Gastrocnemius medialis (tissue), 4 donors: ENCODE measurements around the gene CTRB2. TPM values are rescaled to one million over a fixed set of nuclear protein-coding genes. Genes with fewer than 3 reads are reported as not detected.

Experiments used
- ATAC-seq, 2 donors: fragments of 150-250 bp; one replicate each; pipeline ENCODE4 v1.9.1; 2016
- DNase-seq, 2 donors: peaks; one replicate each; pipeline ENCODE4 v3.0.0-alpha.2; 2019
- H3K27ac ChIP-seq, 4 donors: fragments of 200-600 bp; sonication (generic); 1 replicate in 1 of 4; 2 replicates in 3 of 4; pipeline ENCODE4 v1.5.1; 2016 to 2018; ENCODE audit warnings: mild to moderate bottlenecking in 2 of 4, moderate library complexity in 1 of 4
- H3K27me3 ChIP-seq, 3 donors: fragments of 200-600 bp; sonication (generic) in 2 of 3; 1 replicate in 1 of 3; 2 replicates in 2 of 3; pipeline versions ENCODE4 v1.5.1 to v1.6.0; 2016 to 2019; ENCODE audit warnings: mild to moderate bottlenecking in 1 of 3, moderate library complexity in 1 of 3
- H3K36me3 ChIP-seq, 2 donors: fragments of 200-600 bp; sonication (generic) in 1 of 2; one replicate each; pipeline ENCODE4 v1.5.1; 2017 to 2018
- H3K4me1 ChIP-seq, 2 donors: fragments of 200-600 bp; sonication (generic) in 1 of 2; one replicate each; pipeline ENCODE4 v1.5.1; 2016 to 2017; ENCODE audit warnings: mild to moderate bottlenecking in 2 of 2
- H3K4me3 ChIP-seq, 4 donors: fragments of 200-600 bp; sonication (generic) in 3 of 4; 1 replicate in 1 of 4; 2 replicates in 3 of 4; pipeline ENCODE4 v1.5.1; 2016 to 2019; ENCODE audit warnings: mild to moderate bottlenecking in 2 of 4
- H3K9me3 ChIP-seq, 3 donors: fragments of 200-600 bp; sonication (generic) in 2 of 3; 1 replicate in 1 of 3; 2 replicates in 2 of 3; pipeline ENCODE4 v1.5.1; 2016 to 2019
- POLR2A ChIP-seq, 2 donors: fragments of 450-650 bp; IDR thresholded peaks; one replicate each; pipeline ENCODE4 v1.6.1; 2017; ENCODE audit warnings: antibody characterized with exemption in 2 of 2, mild to moderate bottlenecking in 2 of 2, moderate library complexity in 2 of 2
- in situ Hi-C, 4 donors: fragments of 200-750 bp; cut with MboI; loops; one replicate each; pipeline versions ENCODE4 v1.15.0 to v1.8.0; 2017; ENCODE audit warnings: low sequenced_read_pairs in 4 of 4
- intact Hi-C: fragments of 100-400 bp; cut with DNase I; formaldehyde crosslinking; loops from one replicate; pipeline ENCODE4 v1.15.1; 2023; ENCODE audit warnings: low total_unique reads
- total RNA-seq, 4 donors: library from RNA; depleted of rRNA; stranded (reverse); fragments of >200 nt; gene quantifications; one replicate each; pipeline versions ENCODE4 v1.1.0 to v1.2.3, GENCODE V29; 2016
- TF ChIP-seq, protein P1 (sequence below), 5 experiments: fragments of 450-650 bp in 3 of 5; fragments of 200-600 bp in 2 of 5; sonication (generic) in 2 of 5; IDR thresholded peaks in 4 of 5; conservative IDR thresholded peaks in 1 of 5; 1 replicate in 4 of 5; 2 replicates in 1 of 5; pipeline ENCODE4 v1.5.1; 2016 to 2019; ENCODE audit warnings: antibody characterized with exemption in 5 of 5, mild to moderate bottlenecking in 3 of 5, moderate library complexity in 3 of 5

Gene CTRB2
- total RNA-seq, 4 donors from 2014 or later, result 3.0 TPM; not detected in 3

DNA sequence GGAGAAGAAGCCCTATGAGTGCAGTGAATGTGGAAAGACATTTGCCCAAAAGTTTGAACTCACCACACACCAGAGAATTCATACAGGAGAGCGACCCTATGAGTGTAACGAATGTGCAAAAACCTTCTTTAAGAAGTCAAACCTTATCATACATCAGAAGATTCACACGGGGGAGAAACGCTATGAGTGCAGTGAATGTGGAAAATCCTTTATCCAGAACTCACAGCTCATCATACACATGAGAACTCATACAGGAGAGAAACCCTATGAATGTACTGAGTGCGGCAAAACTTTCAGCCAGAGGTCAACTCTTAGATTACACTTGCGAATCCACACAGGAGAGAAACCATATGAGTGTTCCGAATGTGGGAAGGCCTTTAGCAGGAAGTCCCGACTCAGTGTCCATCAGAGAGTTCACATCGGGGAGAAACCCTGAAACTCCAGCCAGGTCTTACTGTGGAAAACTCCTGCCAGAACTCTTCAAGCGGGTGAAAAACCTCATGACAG, 37.0 kb downstream of the CTRB2 start:
- Histone ChIP-seq H3K27ac (no peak overlapping the region), H3K36me3 (peaks cover 21 to 62% of the 10 kb centered on the region in 2 donors), H3K9me3 (peaks cover 0 to 29% (median 9%) of the 10 kb centered on the region in 3 donors), H3K4me1 (no peaks in the 10 kb centered on the region), H3K27me3 (no peaks in the 10 kb centered on the region), H3K4me3 (peak overlapping the region in 1 of 4 donors; percentile 18)
- TF ChIP-seq, protein P1, sequence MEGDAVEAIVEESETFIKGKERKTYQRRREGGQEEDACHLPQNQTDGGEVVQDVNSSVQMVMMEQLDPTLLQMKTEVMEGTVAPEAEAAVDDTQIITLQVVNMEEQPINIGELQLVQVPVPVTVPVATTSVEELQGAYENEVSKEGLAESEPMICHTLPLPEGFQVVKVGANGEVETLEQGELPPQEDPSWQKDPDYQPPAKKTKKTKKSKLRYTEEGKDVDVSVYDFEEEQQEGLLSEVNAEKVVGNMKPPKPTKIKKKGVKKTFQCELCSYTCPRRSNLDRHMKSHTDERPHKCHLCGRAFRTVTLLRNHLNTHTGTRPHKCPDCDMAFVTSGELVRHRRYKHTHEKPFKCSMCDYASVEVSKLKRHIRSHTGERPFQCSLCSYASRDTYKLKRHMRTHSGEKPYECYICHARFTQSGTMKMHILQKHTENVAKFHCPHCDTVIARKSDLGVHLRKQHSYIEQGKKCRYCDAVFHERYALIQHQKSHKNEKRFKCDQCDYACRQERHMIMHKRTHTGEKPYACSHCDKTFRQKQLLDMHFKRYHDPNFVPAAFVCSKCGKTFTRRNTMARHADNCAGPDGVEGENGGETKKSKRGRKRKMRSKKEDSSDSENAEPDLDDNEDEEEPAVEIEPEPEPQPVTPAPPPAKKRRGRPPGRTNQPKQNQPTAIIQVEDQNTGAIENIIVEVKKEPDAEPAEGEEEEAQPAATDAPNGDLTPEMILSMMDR (IDR thresholded peaks at IDR 0.05 in 4 of 5, conservative IDR thresholded peaks at IDR 0.05 in 1 of 5), result no peak
- no peak for TF ChIP-seq POLR2A (IDR thresholded peaks at IDR 0.05)
- ATAC-seq (no peak), DNase-seq (no peak)
- in situ Hi-C loops (no loop called here), intact Hi-C loops (no loop called here)

DNA sequence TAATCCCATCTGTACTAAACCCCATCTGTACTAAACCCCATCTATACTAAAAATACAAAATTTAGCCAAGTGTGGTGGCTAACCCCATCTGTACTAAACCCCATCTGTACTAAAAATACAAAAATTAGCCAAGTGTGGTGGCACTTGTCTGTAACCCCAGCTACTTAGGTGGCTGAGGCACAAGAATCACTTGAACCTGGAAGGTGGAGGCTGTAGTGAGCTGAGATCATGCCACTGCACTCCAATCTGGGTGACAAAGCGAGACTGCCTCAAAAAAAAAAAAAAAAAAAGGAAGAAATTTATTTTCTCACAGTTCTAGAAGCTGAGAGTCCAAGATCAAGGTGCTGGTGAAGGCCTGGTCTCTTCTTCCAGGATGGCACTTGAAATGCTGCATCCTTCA, 46.6 kb downstream of the CTRB2 start:
- no peaks in the 10 kb centered on the region for H3K9me3 ChIP-seq
- intact Hi-C loops (no loop called here), in situ Hi-C loops (no loop called here)
- DNase-seq (no peak), ATAC-seq (no peak)
- no peaks in the 10 kb centered on the region for H3K27me3 ChIP-seq
- TF ChIP-seq POLR2A (IDR thresholded peaks at IDR 0.05), result no peak
- TF ChIP-seq, protein P1 (IDR thresholded peaks at IDR 0.05 in 4 of 5, conservative IDR thresholded peaks at IDR 0.05 in 1 of 5), result no peak
- no peak overlapping the region for H3K27ac ChIP-seq
- H3K4me1 ChIP-seq, result no peaks in the 10 kb centered on the region
- no peak overlapping the region for H3K4me3 ChIP-seq
- H3K36me3 ChIP-seq, result peaks cover 0 to 16% of the 10 kb centered on the region in 2 donors

Other genes starting within 250 kb of the CTRB2 start
- gene WDR59, start 222.0 kb downstream of the CTRB2 start, total RNA-seq, result 10 to 100 TPM; 12.9 to 31.3 (median 19.5) TPM
- gene ZNRF1, start 208.1 kb downstream of the CTRB2 start, total RNA-seq, result 10 to 100 TPM; 21.7 to 37.1 (median 30.2) TPM
- 10 to 100 TPM; 27.8 to 54.5 (median 44.2) TPM for gene LDHD, start 90.4 kb downstream of the CTRB2 start, total RNA-seq
- gene ZFP1, start 58.6 kb downstream of the CTRB2 start, total RNA-seq, result 10 to 100 TPM in 1 of 4 donors, 1 to 10 TPM in 3; 4.1 to 11.0 (median 6.5) TPM
- not detected for gene CTRB1, start 11.8 kb upstream of the CTRB2 start, total RNA-seq
- 100 to 1,000 TPM; 101 to 153 (median 145) TPM for gene BCAR1, start 44.5 kb upstream of the CTRB2 start, total RNA-seq
- gene CFDP1, start 226.3 kb upstream of the CTRB2 start, total RNA-seq, result 10 to 100 TPM; 20.4 to 28.6 (median 24.2) TPM